BE2C (cell line): ENCODE data around the gene CFAP97.

Experiments used
- DNase-seq: peaks from one replicate; pipeline ENCODE4 v3.0.0-alpha.2; 2020
- H3K27me3 ChIP-seq: fragments of 250-450 bp; sonication (Bioruptor Pico); 2 replicates; pipeline ENCODE4 v1.5.1; 2020; ENCODE audit warnings: mild to moderate bottlenecking
- H3K36me3 ChIP-seq: fragments of 250-450 bp; sonication (Bioruptor Pico); 2 replicates; pipeline ENCODE4 v1.5.1; 2020; ENCODE audit warnings: mild to moderate bottlenecking
- H3K4me1 ChIP-seq: fragments of 250-450 bp; sonication (Bioruptor Pico); 2 replicates; pipeline ENCODE4 v1.5.1; 2020
- H3K4me3 ChIP-seq: 2 replicates; pipeline ENCODE4 v1.5.1; 2011; ENCODE audit warnings: low read depth, low read length
- H3K9me3 ChIP-seq: fragments of 250-450 bp; sonication (Bioruptor Pico); 2 replicates; pipeline ENCODE4 v1.5.1; 2020
- CTCF ChIP-seq: IDR thresholded peaks from 2 replicates; pipeline ENCODE4 v1.5.1; 2012; ENCODE audit warnings: mild to moderate bottlenecking, low read depth, low read length

The CFAP97 gene

GRCh38 chr4:185142912-185143600 lies 60.7 kb downstream of the CFAP97 start, which contains the start of gene SLC25A4:
Gene SLC25A4 (plus strand): TSS chr4:185143266. CDS start chr4:185143373, 107 bp downstream.
- peak; percentile 95 for DNase-seq
- peak within 1 kb of the TSS; percentile 75 for H3K4me3 ChIP-seq
- peak; percentile 46; the same call in 1 of the 2 replicates for TF ChIP-seq CTCF
- no peaks in the 10 kb centered on the region for H3K27me3 ChIP-seq
- 0 out of 2 replicates have a peak, but pooled peaks cover 4% of the 10 kb centered on the region for H3K36me3 ChIP-seq
- no peaks in the 10 kb centered on the region for H3K4me1 ChIP-seq
- no peaks in the 10 kb centered on the region for H3K9me3 ChIP-seq

DNA sequence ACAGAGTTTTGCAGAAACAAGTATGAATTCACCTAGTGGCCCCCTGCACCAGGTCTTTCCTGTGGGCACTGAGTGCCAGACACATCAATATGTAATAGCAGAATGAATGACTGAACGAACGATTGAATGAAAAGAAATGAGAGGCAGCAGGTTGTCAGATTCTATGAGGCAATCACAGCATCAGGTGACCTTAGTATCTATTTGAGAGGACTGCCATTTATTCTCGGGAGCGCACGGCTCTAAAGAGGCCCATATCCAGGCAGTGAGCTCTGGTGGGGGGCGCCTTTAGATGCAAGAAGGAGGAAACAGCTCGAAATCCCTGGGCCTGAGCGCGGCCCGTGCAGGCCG lies 61.3 kb downstream of the CFAP97 start:
- no peak for DNase-seq
- no peaks in the 10 kb centered on the region for H3K4me1 ChIP-seq
- no peak for TF ChIP-seq CTCF
- H3K36me3 ChIP-seq = 0 out of 2 replicates have a peak, but pooled peaks cover 4% of the 10 kb centered on the region
- peak overlapping the region; percentile 75 for H3K4me3 ChIP-seq
- H3K9me3 ChIP-seq = no peaks in the 10 kb centered on the region
- no peaks in the 10 kb centered on the region for H3K27me3 ChIP-seq

DNA sequence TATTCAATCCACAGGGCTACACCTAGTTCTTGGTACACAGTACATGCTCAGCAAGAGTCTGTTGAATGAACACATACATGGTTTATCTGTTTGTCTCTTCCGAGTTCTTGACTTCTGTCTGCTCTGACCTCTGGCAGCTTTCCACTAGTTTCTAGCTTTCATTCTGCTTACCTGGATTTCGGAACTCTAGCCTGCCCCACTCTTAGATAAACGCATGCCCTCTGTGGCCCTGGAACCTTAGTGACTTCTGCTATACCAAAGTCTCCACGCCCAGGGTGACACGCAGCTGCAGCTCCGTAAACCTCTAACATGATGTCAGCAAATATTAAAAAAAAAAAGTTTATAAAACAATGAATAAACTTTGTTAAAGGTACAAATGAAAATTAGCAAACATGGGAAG lies 62.0 kb downstream of the CFAP97 start:
- H3K4me1 ChIP-seq = no peaks in the 10 kb centered on the region
- H3K4me3 ChIP-seq = no peak overlapping the region
- DNase-seq = no peak
- no peaks in the 10 kb centered on the region for H3K9me3 ChIP-seq
- H3K27me3 ChIP-seq = no peaks in the 10 kb centered on the region
- H3K36me3 ChIP-seq = 0 out of 2 replicates have a peak, but pooled peaks cover 4% of the 10 kb centered on the region
- TF ChIP-seq CTCF = no peak

DNA sequence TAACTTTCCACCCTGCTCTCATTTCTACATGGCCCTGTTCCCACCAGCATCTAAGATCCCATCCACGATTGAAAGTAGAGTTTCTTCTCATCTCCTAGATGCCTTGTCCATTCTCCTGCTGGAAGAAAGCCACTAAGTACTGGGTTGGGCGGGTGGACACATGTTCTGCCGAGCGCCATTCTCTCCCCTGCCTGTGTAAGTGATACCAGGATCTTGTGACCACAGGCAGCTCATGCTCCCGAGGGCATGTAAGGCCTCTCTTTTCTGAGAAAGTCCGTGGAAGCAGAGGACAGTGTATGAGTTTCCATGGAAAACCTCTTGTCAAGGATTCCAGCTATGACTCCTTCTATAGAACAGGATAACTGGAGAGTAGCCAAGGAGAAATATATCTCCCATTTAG lies 64.1 kb downstream of the CFAP97 start:
- Histone ChIP-seq H3K4me1 (no peaks in the 10 kb centered on the region), H3K4me3 (no peak overlapping the region), H3K36me3 (no peaks in the 10 kb centered on the region), H3K27me3 (no peaks in the 10 kb centered on the region), H3K9me3 (no peaks in the 10 kb centered on the region)
- DNase-seq = no peak
- TF ChIP-seq CTCF = no peak

DNA sequence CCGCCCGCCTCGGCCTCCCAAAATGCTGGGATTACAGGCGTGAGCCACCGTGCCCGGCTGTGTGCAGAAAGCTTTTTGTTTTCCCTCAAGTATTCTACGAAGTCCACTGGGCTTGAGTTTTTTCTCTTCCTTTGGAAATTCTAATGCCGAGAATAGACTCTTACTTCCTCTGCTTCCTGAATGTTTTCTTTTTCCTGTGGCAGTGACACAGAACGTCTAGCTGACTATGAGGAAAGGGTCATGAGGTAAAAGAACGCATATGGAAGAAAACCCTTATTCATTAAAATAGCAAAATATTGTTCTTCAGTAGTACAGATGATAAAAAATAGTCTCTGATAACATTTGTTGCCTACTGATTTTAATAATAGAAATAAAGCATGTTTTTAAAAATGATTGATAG lies 65.6 kb downstream of the CFAP97 start:
- Histone ChIP-seq H3K36me3 (no peaks in the 10 kb centered on the region), H3K4me3 (no peak overlapping the region), H3K9me3 (no peaks in the 10 kb centered on the region), H3K27me3 (no peaks in the 10 kb centered on the region), H3K4me1 (no peaks in the 10 kb centered on the region)
- TF ChIP-seq CTCF = no peak
- no peak for DNase-seq

GRCh38 chr4:185137233-185137925 lies 66.4 kb downstream of the CFAP97 start:
- no peak overlapping the region for H3K4me3 ChIP-seq
- H3K27me3 ChIP-seq = no peaks in the 10 kb centered on the region
- H3K9me3 ChIP-seq = no peaks in the 10 kb centered on the region
- DNase-seq = no peak
- no peaks in the 10 kb centered on the region for H3K4me1 ChIP-seq
- no peak for TF ChIP-seq CTCF
- no peaks in the 10 kb centered on the region for H3K36me3 ChIP-seq
